Stimulated activated CD8-positive, alpha-beta memory T cell treated with anti-CD3 and anti-CD28 coated beads, Interleukin-12 subunit alpha, Interleukin-12 subunit beta, amount 100 ng/mL, for 4 hours (primary cell): Measurements from ENCODE around the gene ZNF783.

Experiments
- DNase-seq: peaks from one replicate; pipeline ENCODE4 v3.0.0-alpha.2; 2020; ENCODE audit warnings: low read depth

The ZNF783 gene

GRCh38 chr7:149281508-149282330 is 19.7 kb downstream of the ZNF783 start:
- no peak for DNase-seq

GRCh38 chr7:149282331-149282655 is 20.3 kb downstream of the ZNF783 start:
- DNase-seq, result no peak

DNA sequence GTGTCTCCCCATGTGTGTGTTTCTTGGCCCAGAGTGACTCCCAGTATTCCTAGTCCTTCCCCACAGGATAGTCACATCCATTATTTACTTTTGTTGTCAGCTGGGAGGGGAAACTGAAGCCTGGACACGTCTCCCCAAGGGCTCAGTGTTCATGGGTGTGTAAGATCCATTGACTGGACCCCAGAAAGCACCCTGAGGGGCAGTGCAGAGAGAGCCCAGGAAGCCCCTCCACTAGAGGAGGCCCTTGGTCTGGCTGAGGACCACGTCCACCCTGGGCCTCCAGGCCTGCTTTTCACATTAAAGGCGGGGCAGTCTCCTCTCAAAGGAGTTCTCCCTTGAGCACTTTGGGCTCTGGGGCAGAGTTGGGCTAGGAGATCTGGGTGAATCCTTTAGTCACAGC is 21.3 kb downstream of the ZNF783 start:
- DNase-seq, result no peak

DNA sequence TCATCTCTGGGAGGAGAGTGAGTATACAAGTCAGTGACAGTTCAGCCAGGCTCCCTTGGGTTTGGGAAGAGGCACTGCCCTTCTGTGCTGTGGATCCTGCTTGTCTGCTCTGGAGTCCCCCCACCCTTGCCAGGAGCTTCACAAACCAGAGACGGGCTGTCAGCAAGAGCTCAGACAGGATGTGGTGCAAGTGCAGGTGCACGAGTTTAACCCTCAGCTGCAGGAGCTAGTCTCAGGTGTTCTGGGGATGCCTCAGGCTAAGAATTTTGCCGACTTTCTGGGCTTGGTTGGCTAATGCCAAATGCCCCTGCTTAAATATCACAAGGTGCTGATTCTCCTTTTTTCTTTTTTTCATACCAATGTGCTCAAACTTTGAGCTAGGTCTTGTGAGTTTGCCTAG is 22.3 kb downstream of the ZNF783 start:
- no peak for DNase-seq

DNA sequence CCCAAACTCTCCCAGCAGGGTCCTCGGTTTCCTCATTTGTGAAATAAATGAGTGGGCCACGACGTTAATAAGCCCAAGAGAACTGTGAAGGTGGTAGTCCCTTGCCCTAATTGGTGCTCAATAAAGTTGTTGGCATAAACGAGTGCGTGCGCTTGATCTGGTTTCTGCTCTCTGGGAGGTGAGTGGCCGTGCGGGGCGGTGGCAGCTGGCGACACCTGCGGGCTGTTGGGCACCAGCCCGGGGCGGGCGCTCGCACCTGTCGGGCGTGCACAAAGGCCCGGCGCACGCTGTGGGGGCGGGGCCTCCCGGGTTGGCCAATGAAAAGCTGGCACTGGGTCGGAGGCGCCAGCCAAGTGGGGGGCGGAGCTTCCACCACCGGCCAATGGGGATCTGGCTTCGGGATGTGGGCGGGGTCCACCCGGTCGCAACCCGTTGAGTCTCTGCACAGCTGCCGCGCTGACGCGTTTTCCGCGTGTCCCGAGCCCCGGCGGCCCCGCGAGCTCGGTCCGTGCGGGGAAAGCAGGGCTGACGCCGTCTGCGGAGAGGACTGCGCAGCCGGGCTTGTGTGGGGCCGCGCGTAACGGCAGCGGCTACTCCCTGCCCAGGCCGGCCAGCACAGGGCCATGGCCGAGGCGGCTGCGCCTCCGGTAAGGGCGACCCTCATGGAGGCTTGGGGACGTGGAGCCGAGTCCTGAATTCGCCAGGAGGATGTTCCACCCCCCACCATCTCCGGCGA is 23.0 kb downstream of the ZNF783 start:
- DNase-seq, result peak; percentile 96

GRCh38 chr7:149285603-149286002 is 23.6 kb downstream of the ZNF783 start:
- no peak for DNase-seq

DNA sequence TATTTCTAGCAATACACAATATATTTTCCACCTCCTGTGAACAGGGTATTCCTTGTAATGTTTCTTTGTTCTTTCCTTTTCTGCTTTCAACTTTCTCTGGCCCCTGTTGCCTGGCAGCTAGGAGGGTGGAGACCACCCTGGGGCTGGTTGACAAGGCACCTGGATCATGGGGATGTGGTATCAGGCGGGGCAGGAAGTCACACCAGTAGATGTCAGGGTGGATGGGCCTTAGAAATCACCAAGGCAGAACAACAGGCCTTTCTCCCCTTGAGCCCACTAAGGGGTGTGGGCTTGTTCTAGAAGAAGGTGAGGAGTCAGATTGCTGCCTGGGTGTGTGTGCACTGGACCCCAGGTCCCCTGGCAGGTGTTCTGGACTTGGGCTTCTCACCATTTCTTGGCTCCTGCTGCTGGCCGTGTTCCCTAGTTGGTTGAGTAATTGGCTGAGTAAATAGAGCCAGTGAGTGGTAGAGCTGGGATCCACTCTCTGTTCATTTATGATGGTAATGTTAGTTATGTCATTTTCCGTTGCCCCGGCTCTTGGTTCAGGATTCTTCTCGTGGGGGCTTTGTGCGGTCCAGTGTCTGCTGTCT is 24.9 kb downstream of the ZNF783 start:
- DNase-seq, result no peak

DNA sequence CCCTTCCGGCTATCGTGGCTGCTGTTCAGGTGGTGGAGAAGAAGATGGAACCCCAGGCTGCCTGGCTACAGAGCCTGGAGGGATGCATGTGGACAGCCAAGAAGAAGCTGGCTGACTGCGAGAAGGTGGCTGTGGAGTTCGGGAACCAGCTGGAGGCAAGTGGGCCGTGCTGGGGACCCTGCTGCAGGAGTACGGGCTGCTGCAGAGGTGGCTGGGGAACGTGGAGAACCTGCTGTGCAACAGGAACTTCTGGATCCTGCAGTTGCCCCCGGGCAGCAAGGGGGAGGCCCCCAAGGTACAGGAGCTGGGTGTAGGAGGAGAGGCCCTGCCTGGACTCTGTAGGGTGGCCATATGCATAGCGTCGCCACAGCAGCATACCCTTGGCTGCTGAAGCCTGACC is 25.6 kb downstream of the ZNF783 start:
- no peak for DNase-seq

- DNase-seq, result no peak
These were observed 27.3 kb downstream of the ZNF783 start for GRCh38 chr7:149289262-149289661.

DNA sequence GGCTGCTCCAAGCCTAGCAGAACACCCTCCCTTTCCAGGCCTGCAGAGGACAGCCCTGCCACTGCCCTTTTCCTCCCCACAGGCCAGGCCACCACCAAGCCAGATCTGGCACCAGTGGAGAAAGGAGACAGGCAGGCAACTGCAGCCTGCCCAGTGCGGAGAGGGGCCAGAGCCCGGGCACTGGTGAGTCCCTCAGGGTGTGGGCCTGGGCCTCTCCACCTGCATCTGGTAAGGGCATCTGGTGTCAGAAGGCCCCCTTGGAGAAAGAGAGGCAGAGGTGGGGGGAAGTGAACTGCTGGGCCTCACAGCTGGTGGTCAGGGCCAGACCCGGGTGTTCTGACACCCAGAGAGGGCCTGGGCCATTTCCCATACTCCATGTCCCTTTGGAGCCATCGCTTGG is 27.9 kb downstream of the ZNF783 start:
- no peak for DNase-seq

DNA sequence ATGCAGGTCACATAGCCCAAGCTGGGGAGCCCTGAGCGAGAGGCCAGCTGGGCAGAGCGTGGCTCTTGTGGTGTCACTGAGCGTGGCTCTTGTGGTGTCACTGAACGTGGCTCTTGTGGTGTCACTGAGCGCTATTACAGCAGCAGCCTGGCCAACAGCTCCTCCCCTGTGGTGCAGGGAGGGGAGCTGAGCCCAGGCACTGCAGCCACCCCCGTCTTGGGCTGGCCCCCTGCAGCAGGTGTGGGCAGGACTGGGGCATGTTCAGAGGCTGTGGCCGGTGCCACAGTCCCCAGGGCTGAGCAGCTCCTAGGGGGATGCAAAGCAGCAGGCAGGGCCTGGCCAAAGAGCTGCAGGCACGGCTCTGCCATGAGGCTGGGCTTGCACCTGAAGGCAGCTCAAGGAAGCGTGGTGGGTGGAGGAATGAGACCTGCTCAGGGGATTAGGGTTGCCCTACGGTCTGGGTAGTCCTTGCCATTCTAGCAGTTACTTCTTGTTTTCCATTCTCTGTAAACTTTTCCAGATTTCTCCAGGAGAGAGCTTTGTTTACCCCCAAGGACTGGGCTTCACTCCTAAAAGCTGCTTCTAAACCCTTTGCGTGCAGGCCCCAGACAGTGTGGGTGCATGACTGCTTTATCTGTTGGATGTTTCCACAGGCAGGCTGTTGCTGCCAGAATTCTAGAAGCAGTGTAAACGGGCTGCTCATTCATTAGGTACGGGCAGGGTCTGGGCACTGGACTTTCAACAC is 29.2 kb downstream of the ZNF783 start:
- no peak for DNase-seq

DNA sequence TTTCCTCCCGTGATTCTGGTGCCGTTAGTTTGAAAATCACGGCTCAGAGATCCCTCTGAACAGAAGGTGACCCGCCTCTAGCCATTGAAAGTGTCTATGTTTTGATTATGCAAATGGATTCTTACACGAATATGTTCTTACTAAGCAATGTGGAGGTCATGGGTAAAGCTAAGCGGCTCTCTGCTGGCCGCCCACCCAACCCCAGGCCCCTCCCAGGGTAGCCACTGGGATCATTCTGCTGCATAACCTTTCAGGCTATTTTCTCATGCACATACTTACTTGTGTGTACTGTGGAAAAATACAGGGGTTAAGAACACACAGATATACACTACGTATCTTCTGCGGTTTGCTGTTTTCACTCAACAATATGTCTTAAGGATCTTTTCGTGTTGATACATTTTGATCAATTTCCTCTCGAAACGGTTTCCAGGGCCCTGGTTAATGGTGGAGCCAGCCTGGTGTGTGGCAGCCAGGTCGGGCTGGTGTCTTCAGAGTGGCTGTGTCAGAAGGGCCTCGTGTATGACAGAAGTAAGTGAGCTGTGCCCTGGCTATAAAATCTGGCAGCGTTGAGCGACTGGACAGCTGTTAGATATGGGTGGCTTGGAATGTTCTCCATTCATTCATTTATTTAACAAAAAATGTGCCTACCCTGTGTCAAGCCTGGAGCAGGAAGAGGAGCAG is 29.9 kb downstream of the ZNF783 start:
- no peak for DNase-seq

GRCh38 chr7:149292462-149292823 is 30.4 kb downstream of the ZNF783 start:
- no peak for DNase-seq

GRCh38 chr7:149293338-149293737 is 31.3 kb downstream of the ZNF783 start:
- no peak for DNase-seq

DNA sequence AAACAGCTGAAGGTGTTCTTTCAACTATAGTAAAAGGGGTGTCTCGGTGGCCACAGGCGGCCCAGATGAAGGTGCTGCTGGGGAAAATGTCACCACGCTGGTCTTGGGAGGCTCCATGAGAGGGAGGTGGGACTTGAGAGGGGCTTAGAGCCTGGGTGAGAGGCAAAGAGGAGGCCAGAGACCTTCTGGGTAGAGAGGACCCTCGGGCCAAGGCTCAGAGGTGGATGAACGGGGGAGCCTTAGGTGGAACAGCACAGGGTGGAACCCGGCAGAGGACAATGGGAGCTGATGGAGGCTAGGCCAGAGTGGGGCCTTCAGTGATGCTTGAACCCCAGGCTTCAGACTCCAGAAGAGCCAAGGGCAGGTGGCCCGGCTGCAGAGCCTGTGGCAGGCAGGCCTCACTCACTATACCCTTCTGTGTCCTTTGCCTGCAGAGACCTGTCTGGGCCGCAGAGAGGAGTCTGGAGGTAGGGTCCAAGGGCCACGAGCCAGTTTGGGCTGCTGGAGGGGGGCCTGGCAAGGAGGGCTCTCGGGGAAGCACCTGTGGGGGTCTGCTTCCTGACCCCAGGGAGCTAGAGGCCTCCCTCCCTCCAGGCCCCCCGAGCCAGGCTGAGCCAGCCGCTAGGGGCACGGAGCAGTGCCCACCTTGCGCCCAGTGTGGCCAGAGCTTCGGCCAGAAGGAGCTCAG is 32.1 kb downstream of the ZNF783 start:
- DNase-seq, result no peak

- no peak for DNase-seq
These were observed 32.9 kb downstream of the ZNF783 start for GRCh38 chr7:149294634-149295480.

DNA sequence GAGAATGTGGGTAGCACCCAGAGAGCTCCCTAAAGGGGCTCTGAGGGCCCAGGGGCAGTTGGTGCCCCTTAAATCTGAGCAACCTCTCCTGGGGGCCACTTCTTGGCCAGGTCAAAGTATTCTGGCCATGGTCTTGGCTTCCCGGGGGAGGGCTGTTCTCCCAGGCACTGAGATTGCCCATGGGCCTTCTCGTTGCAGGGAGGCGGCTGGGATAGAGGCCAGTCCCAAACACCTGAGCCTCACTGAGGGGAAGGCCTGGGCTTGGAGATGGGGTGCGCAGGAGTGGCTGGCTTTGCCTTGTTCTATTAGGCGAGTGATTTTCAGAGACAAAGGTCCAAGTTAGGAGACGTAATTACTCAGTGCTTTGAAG is 33.5 kb downstream of the ZNF783 start:
- DNase-seq, result no peak

GRCh38 chr7:149296368-149296767 is 34.4 kb downstream of the ZNF783 start:
- no peak for DNase-seq

- no peak for DNase-seq
These were observed 35.2 kb downstream of the ZNF783 start for GRCh38 chr7:149297034-149297755.
